Osteoblast (primary cell): ENCODE data around the gene COL18A1. TPM values are rescaled to one million over a fixed set of nuclear protein-coding genes. Genes with fewer than 3 reads are reported as not detected.

Source experiments
- DNase-seq: peaks from one replicate; pipeline ENCODE4 v3.0.0; 2011; ENCODE audit warnings: low spot score, mixed read lengths; ENCODE audit not compliant: insufficient read length; ENCODE audit errors: missing footprints
- H2AFZ ChIP-seq: 2 replicates; pipeline ENCODE4 v1.6.0; 2011; ENCODE audit warnings: mild to moderate bottlenecking, low read length
- H3K27ac ChIP-seq: 2 replicates; pipeline ENCODE4 v1.5.1; 2011; ENCODE audit warnings: mild to moderate bottlenecking, low read depth, low read length, moderate library complexity
- H3K27me3 ChIP-seq: 2 replicates; pipeline ENCODE4 v1.6.0; 2012; ENCODE audit warnings: mild to moderate bottlenecking, control low read depth, inconsistent platforms, low read length, moderate library complexity; ENCODE audit not compliant: insufficient read depth
- H3K36me3 ChIP-seq: 2 replicates; pipeline ENCODE4 v1.5.1; 2011; ENCODE audit warnings: mild to moderate bottlenecking, low read length, control low read depth, moderate library complexity; ENCODE audit not compliant: insufficient read depth
- H3K4me1 ChIP-seq: 2 replicates; pipeline ENCODE4 v1.5.1; 2011; ENCODE audit warnings: mild to moderate bottlenecking, low read length, control low read depth, moderate library complexity; ENCODE audit not compliant: insufficient read depth
- H3K4me2 ChIP-seq: 2 replicates; pipeline ENCODE4 v1.6.0; 2011; ENCODE audit warnings: mild to moderate bottlenecking, low read length; ENCODE audit not compliant: insufficient read depth
- H3K4me3 ChIP-seq: fragments of 200-600 bp; sonication (generic); 3 replicates; pipeline ENCODE4 v1.5.1; 2012; ENCODE audit warnings: mild to moderate bottlenecking, low read length, inconsistent platforms; ENCODE audit not compliant: insufficient read depth
- H3K79me2 ChIP-seq: 2 replicates; pipeline ENCODE4 v1.6.0; 2012; ENCODE audit warnings: mild to moderate bottlenecking, low read length, control low read depth, inconsistent platforms; ENCODE audit not compliant: insufficient read depth
- H3K9me3 ChIP-seq: 2 replicates; pipeline ENCODE4 v1.5.1; 2011; ENCODE audit warnings: low read depth, low read length, control low read depth
- H4K20me1 ChIP-seq: 2 replicates; pipeline ENCODE4 v1.6.0; 2012; ENCODE audit warnings: mild to moderate bottlenecking, low read length, control low read depth; ENCODE audit not compliant: insufficient read depth
- total RNA-seq: library from RNA; depleted of rRNA; stranded (reverse); fragments of >200 nt; gene quantifications from 2 replicates; pipeline ENCODE4 v1.2.3, GENCODE V29; 2012
- TF ChIP-seq, protein P1 (sequence below): IDR thresholded peaks from 2 replicates; pipeline ENCODE4 v1.5.1; 2011; ENCODE audit warnings: mild to moderate bottlenecking, low read depth, low read length, moderate library complexity; ENCODE audit errors: extremely low read depth

The COL18A1 gene
- total RNA-seq, 1 donor, result 8.3 TPM

- DNase-seq, result no peak
- Histone ChIP-seq H3K79me2 (no peaks in the 10 kb centered on the region), H2AFZ (no peak overlapping the region), H3K36me3 (no peaks in the 10 kb centered on the region), H3K4me1 (no peaks in the 10 kb centered on the region), H3K4me2 (no peak overlapping the region), H3K27ac (no peak overlapping the region), H3K4me3 (no peak overlapping the region), H4K20me1 (no peaks in the 10 kb centered on the region), H3K27me3 (peaks cover 5% of the 10 kb centered on the region), H3K9me3 (no peaks in the 10 kb centered on the region)
- TF ChIP-seq, protein P1, sequence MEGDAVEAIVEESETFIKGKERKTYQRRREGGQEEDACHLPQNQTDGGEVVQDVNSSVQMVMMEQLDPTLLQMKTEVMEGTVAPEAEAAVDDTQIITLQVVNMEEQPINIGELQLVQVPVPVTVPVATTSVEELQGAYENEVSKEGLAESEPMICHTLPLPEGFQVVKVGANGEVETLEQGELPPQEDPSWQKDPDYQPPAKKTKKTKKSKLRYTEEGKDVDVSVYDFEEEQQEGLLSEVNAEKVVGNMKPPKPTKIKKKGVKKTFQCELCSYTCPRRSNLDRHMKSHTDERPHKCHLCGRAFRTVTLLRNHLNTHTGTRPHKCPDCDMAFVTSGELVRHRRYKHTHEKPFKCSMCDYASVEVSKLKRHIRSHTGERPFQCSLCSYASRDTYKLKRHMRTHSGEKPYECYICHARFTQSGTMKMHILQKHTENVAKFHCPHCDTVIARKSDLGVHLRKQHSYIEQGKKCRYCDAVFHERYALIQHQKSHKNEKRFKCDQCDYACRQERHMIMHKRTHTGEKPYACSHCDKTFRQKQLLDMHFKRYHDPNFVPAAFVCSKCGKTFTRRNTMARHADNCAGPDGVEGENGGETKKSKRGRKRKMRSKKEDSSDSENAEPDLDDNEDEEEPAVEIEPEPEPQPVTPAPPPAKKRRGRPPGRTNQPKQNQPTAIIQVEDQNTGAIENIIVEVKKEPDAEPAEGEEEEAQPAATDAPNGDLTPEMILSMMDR, result no peak
Measured at GRCh38 chr21:45412909-45413611, 8.1 kb downstream of the COL18A1 start.

DNA sequence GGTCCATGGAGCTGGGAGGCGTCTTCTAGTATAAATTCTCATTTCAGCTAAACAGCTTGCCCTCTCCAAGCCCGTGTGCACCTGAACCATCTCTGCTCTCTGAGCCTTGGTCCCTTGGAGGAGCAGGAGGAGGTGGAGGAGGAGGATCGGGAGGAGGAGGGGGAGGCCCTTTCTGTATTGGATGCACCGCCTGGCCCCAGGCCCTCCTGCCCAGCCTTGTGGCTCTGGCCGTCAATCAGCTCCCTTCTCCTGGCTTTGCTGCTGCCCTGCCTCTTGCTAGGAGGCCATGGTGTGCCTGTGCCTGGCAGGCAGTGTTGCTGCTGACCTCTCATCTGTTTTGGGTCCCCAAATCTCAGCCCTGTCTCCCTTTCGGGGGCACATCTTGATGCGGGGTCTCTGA lies 9.0 kb downstream of the COL18A1 start:
- TF ChIP-seq, protein P1, result no peak
- Histone ChIP-seq H3K36me3 (no peaks in the 10 kb centered on the region), H4K20me1 (no peaks in the 10 kb centered on the region), H3K4me2 (no peak overlapping the region), H3K4me1 (no peaks in the 10 kb centered on the region), H3K27me3 (peaks cover 5% of the 10 kb centered on the region), H2AFZ (no peak overlapping the region), H3K79me2 (no peaks in the 10 kb centered on the region), H3K4me3 (no peak overlapping the region), H3K9me3 (no peaks in the 10 kb centered on the region), H3K27ac (no peak overlapping the region)
- no peak for DNase-seq

DNA sequence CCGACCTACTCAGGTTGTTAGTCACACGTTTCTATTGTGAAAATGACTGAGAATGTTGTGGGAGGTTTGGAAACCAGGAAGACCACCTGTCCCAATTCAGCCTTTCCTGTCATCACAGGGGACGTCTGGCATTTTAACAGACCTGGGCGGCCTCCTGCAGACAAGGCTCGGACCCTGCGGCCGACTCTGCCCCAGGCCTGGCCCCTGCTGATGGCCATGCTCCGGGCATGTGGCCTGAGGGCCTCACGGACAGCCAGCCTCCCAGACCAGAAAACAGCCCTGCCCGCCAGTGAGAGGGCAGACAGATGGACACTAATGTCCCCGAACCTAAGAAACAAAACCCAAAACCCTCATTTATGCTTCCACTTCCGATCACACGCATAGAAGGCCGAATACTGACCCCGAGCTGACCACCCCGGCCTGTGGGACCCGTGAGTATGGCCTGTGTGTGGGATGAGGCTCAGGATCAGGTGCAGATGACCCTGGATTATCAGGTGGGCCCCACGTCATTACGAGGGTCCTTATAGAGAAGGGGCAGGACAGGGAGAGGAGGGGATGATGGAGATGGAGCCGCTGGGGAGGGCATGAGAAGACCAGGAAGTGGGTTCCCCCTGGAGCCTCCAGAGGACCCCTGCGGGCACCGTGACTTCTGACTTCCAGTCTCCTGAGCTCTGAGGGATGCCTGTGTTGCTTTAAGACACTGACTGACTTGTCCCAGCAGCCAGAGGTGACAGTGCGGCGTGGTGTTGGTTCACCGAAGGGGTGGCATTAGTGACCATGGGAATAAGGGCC lies 9.6 kb downstream of the COL18A1 start:
- Histone ChIP-seq H3K36me3 (no peaks in the 10 kb centered on the region), H3K27me3 (peaks cover 5% of the 10 kb centered on the region), H3K4me3 (no peak overlapping the region), H3K27ac (no peak overlapping the region), H3K9me3 (no peaks in the 10 kb centered on the region), H3K79me2 (no peaks in the 10 kb centered on the region), H2AFZ (no peak overlapping the region), H3K4me1 (no peaks in the 10 kb centered on the region), H3K4me2 (no peak overlapping the region), H4K20me1 (no peaks in the 10 kb centered on the region)
- TF ChIP-seq, protein P1, result no peak
- no peak for DNase-seq

DNA sequence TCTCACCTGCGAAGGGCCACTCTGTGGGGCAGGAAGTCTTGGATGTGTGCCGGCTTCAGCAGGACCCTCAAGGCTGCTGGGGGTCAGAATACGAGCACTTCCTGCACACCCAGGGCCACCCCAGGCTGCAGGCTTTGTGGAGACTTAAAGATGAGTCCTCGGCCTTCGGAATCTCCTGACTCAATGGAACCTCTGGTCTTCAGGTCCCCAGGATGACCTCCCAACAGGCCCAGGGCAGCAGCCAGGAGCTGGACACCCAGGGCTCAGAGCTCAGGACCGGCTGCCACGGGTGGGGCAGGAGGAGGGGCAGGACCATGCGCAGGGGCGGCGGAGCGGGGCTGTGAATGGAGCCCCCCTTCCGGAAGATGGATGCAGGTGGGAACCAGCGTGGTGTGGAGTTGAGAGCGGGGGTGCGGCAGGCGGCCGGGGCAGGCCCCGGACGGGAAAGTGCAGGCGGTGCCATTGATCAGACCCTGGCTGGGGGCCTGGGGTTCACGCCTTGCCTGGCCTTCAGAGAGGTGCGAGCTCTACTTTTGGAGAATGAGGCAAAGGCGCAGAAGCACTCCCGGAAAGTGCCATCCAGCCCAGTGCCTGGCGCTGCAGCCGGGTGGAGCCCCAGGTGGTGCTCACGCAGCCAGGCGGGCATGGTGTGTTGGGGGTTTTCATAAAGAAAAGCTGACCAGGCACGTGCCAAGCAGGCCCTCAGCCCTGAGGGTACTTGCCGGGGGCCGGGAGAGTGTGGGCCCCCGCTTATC lies 10.4 kb downstream of the COL18A1 start:
- H4K20me1 ChIP-seq, result no peaks in the 10 kb centered on the region
- no peaks in the 10 kb centered on the region for H3K36me3 ChIP-seq
- DNase-seq, result no peak
- H3K4me1 ChIP-seq, result no peaks in the 10 kb centered on the region
- H3K79me2 ChIP-seq, result no peaks in the 10 kb centered on the region
- H3K27ac ChIP-seq, result no peak overlapping the region
- peaks cover 5% of the 10 kb centered on the region for H3K27me3 ChIP-seq
- H3K9me3 ChIP-seq, result no peaks in the 10 kb centered on the region
- TF ChIP-seq, protein P1, result no peak
- no peak overlapping the region for H3K4me3 ChIP-seq
- no peak overlapping the region for H2AFZ ChIP-seq
- H3K4me2 ChIP-seq, result no peak overlapping the region
